AG20443 (cell line): Measurements from ENCODE around the gene TENT5C.
A peak's percentile ranks its signal among the peaks of the same experiment; 100 is the strongest.

Experiments used
- DNase-seq: peaks from one replicate; pipeline ENCODE4 v3.0.0; 2012; ENCODE audit warnings: low spot score, mixed read lengths

Gene TENT5C

GRCh38 chr1:117636637-117637425 is 31.0 kb downstream of the TENT5C start:
- no peak for DNase-seq

- no peak for DNase-seq
Measured at GRCh38 chr1:117638141-117638540, 32.3 kb downstream of the TENT5C start.

- no peak for DNase-seq
Measured at GRCh38 chr1:117638759-117639158, 32.9 kb downstream of the TENT5C start.

GRCh38 chr1:117639741-117640140 is 33.9 kb downstream of the TENT5C start:
- DNase-seq = no peak

- no peak for DNase-seq
Measured at GRCh38 chr1:117641536-117641935, 35.7 kb downstream of the TENT5C start.

- DNase-seq = no peak
Measured at GRCh38 chr1:117642963-117643362, 37.1 kb downstream of the TENT5C start.

GRCh38 chr1:117643601-117644000 is 37.8 kb downstream of the TENT5C start:
- no peak for DNase-seq

- DNase-seq = no peak
Measured at GRCh38 chr1:117644696-117645311, 39.0 kb downstream of the TENT5C start.

- no peak for DNase-seq
Measured at GRCh38 chr1:117645343-117645742, 39.5 kb downstream of the TENT5C start.

- DNase-seq = peak; percentile 29
Measured at GRCh38 chr1:117646007-117646811, 40.4 kb downstream of the TENT5C start.

- no peak for DNase-seq
Measured at GRCh38 chr1:117646956-117647355, 41.1 kb downstream of the TENT5C start.

GRCh38 chr1:117648015-117648414 is 42.2 kb downstream of the TENT5C start:
- no peak for DNase-seq

GRCh38 chr1:117650840-117651568 is 45.2 kb downstream of the TENT5C start:
- DNase-seq = no peak

- DNase-seq = no peak
Measured at GRCh38 chr1:117651616-117652015, 45.8 kb downstream of the TENT5C start.

- DNase-seq = no peak
Measured at GRCh38 chr1:117652421-117652820, 46.6 kb downstream of the TENT5C start.

GRCh38 chr1:117653195-117653594 is 47.3 kb downstream of the TENT5C start:
- DNase-seq = no peak

- no peak for DNase-seq
Measured at GRCh38 chr1:117653732-117654492, 48.1 kb downstream of the TENT5C start.

GRCh38 chr1:117654493-117655219 is 48.8 kb downstream of the TENT5C start:
- DNase-seq = no peak

GRCh38 chr1:117655220-117655577 is 49.4 kb downstream of the TENT5C start:
- DNase-seq = no peak

GRCh38 chr1:117656202-117656641 is 50.4 kb downstream of the TENT5C start:
- DNase-seq = no peak

- DNase-seq = peak; percentile 57
Measured at GRCh38 chr1:117657031-117657430, 51.2 kb downstream of the TENT5C start.
